GM19240 (cell line): ENCODE data around the gene HNF1B.

ENCODE experiments used
- DNase-seq: peaks from one replicate; pipeline ENCODE4 v3.0.0; 2011; ENCODE audit warnings: low spot score; ENCODE audit not compliant: insufficient read length

Gene HNF1B

DNA sequence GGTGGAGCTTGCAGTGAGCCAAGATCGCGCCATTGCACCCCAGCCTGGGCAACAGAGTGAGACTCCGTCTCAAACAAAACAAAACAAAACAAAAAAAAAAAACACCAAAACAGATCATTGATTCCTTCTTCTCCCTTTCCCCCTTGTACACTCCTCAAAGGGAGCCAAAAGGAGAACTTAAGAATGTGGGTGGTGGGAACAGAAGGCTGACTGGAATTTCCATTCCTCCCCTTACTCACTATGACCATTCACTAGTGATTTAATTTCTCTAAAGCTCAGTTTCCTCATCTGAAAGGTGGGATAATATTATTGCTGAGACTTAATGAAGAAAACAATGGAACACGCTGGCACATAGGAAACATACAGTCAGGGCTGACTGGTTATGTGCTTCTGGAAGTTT, 17.1 kb upstream of the HNF1B start:
- DNase-seq = no peak

GRCh38 chr17:37761059-37761458, 16.2 kb upstream of the HNF1B start:
- DNase-seq = no peak

- DNase-seq = no peak
Measured at GRCh38 chr17:37759014-37759637, 14.3 kb upstream of the HNF1B start.

GRCh38 chr17:37756051-37756450, 11.2 kb upstream of the HNF1B start:
- no peak for DNase-seq

- DNase-seq = no peak
Measured at GRCh38 chr17:37755455-37755854, 10.6 kb upstream of the HNF1B start.

DNA sequence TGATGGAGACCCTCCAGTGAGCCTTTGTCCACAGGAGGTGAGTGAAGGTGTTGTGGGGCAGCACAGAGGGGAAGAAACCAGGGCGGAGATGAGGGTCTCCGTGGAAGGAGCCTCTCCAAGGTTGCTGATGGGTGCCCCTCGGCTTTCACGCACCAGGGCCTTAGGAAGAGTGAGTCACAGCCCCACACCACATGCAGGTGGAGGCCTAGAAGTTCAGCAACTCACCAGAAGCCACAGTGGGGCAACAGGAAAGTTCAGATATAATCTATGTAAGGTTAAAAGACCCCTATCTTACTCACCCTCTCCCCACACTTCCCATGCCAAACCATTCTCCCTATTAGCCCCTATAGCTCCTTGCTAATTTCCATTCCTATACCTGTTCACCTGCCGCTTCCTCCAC, 9.5 kb upstream of the HNF1B start:
- no peak for DNase-seq

GRCh38 chr17:37752482-37752881, 7.6 kb upstream of the HNF1B start:
- no peak for DNase-seq

- no peak for DNase-seq
Measured at GRCh38 chr17:37750768-37751475, 6.1 kb upstream of the HNF1B start.

GRCh38 chr17:37750292-37750691, 5.4 kb upstream of the HNF1B start:
- no peak for DNase-seq

GRCh38 chr17:37747222-37747621, 2.4 kb upstream of the HNF1B start:
- DNase-seq = no peak

GRCh38 chr17:37746617-37747016, 1.8 kb upstream of the HNF1B start:
- no peak for DNase-seq

GRCh38 chr17:37745801-37746426, 1.1 kb upstream of the HNF1B start:
- DNase-seq = no peak

- DNase-seq = no peak
Measured at GRCh38 chr17:37744633-37744927, 279 bp downstream of the HNF1B start.

- DNase-seq = peak; percentile 18
Measured at GRCh38 chr17:37743875-37744632, 805 bp downstream of the HNF1B start.

GRCh38 chr17:37743612-37743874, 1.3 kb downstream of the HNF1B start:
- DNase-seq = peak; percentile 14

DNA sequence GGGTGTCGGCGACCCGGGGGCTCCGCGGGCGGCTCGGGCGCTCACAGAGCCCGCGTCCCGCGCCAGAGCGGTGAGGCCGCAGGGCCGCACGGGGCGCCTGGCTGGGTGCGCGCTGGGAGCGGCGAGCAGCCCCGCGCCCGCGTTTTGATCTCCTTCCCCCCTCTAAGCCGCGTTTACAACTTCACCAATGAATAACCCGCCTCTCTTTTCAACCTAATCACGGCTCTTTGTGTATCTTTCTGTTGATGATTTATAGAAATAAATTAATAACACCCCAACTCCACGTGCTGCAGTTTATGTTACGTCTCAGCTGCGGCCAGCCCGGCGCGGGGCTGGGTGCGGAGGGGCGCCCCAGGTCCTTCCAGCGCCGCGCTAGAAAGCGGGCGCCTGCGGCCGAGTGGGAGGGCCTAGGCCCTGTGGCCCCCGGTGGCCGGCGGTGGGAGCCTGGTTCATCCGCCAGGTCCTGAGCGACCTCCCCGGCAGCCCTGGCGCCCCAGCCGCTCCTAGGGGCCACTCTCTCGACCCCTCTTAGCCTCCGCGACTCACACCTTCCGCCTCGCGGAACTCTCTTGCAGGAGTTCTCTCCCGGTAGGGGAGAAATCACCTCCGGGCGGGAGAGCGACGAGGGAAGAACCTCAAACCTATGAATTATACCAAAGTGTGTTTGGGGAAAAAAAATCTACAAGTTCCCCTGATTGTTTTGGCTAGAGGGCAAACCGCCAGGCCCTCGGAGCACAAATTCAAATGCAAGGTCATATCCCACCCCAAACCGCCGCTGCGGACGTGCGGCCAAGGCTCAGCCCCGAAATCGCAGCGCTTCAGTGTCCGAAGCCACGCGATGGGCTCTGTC, 1.9 kb downstream of the HNF1B start:
- no peak for DNase-seq

- no peak for DNase-seq
Measured at GRCh38 chr17:37742116-37742761, 2.6 kb downstream of the HNF1B start.

DNA sequence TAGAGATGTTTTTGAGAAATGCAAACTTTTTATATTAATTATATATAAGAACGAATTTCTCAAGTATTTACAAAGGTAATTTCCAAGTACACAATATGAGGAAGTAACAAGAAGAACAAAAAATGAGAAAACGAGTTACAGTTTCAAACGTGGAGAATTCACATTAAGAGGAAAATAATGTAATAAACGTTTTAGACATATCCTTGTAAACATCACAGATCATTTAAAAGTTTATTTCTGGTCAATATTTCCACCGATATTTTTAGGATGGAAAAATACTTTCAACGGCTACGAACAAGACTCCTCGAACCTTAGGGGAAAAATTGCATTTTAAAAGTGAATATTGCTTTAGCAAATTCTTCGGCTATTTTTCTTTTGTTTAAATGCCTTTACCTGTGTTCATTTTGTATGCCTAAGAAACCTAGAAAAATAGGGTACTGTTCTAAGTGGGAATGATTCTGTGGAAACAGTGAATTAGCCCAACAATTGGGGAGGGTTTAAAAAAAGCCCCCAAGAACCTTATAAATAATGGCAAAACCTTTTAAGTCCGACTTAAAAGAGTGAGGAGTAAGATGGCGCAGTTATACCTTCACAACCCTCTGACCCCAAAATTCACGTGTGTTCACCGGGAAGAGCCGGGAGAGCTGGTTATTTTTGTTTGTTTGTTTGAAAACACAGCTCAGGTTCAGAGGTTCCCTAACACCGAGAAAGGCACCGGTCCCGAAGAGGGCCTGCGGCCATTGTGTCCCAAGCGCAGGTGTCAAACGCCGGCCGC, 3.3 kb downstream of the HNF1B start:
- no peak for DNase-seq

DNA sequence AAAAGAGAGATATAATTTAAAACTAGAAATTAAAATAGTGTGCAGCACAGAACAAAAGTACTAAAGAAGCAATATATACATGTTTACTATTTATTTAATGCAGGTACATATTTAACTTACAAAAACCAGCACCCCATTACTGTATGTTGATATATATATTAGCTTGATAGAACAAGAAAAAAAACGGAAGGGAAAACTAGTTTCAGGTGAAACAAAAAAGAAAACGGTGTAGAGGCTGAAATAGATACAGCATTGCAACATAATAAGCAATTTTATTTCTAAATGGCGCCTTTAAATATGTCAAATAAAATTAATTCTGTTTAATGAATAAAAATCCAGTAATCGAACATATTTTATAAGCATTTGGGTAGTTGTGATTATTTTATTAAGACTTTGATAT, 3.9 kb downstream of the HNF1B start:
- DNase-seq = no peak

GRCh38 chr17:37737971-37738370, 6.9 kb downstream of the HNF1B start:
- no peak for DNase-seq
